GM18517 (cell line): ENCODE data around the gene EPS15.
"Not testable (repeated sequence)": the region's sequence is repeated elsewhere in the genome, so short reads cannot be mapped to it uniquely, and the experiment has no call there.

Source experiments
- ATAC-seq: cut with Tn5 transposase; IDR thresholded peaks from one replicate; pipeline ENCODE4 v1.9.1; 2021; ENCODE audit warnings: mild to moderate bottlenecking, moderate library complexity; ENCODE audit not compliant: unreplicated experiment

The EPS15 gene

GRCh38 chr1:51433972-51434510 lies 85.0 kb downstream of the EPS15 start:
- ATAC-seq: no peak

- no peak for ATAC-seq
Observed at GRCh38 chr1:51433269-51433971, 85.6 kb downstream of the EPS15 start.

GRCh38 chr1:51432146-51432545 lies 86.9 kb downstream of the EPS15 start:
- no peak for ATAC-seq

DNA sequence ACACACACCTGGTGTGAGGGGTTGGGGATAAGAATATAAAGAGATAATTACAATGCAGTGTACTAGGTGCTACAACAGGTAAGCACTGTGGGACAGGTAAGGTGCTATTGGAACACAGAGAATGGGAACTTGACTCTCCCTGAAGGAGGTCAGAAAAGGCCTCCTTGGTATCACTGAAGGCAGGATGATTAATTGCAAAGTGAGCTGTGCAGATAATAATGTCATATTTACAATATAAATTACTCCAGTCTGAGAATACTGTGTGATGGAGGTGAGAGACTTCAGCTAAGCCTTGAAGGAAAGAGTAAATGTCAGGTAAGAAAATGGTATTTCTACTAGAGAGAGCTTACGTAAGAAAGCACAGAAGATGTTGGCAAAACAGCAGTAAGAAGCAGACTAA lies 91.6 kb downstream of the EPS15 start:
- no peak for ATAC-seq

DNA sequence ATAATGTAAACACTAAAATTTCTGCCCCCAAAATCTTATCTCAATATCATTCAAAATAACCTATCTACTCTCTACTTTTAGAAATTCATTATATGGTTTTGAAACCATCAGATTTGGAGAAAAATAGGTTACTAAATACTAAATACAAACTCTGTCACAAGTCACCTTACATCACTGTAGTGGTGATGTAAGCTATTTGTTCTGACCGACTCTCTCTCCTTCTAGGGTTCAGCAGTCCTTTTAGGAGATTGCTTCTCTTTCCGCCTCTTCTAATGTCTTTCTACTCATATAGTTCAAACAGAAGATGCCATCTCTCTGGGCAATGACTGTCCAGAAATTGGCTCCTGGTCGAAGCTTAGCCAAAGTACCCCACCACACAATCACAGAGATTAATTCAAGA lies 93.1 kb downstream of the EPS15 start:
- no peak for ATAC-seq

- ATAC-seq: no peak
Observed at GRCh38 chr1:51425273-51425672, 93.8 kb downstream of the EPS15 start.

GRCh38 chr1:51423073-51423821 lies 95.8 kb downstream of the EPS15 start:
- no peak for ATAC-seq

DNA sequence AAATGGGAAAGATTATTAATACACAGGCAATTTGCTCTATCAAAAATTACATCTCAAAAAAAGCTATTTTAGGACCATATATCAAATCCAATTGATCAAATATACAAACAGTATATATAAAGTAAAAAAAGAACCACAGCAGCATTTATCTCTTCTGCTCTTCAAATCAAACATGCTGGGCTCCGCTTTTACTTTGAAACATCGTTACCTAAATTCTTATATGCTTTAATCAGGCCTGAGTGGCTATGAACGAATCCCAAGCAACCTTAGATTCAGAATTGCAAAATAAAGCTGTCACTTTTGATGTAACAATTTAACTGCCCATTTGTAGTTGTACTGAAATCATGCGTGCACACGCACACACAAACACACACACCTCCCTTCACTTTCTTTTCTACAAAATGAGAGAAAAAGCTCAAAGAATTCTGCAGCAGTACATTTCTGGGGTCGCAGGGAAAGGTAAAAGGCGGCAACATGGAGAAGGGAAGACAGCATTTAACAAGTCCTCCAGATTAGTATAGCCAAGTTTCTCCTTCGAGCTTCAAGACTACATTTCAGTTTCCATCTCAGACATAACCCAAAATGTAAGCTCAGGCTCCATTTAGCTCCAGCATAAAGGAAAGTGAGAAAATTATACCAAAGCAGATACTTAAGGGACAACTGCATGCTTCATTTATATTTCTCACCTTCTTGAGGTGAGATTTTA lies 96.5 kb downstream of the EPS15 start:
- ATAC-seq: no peak

DNA sequence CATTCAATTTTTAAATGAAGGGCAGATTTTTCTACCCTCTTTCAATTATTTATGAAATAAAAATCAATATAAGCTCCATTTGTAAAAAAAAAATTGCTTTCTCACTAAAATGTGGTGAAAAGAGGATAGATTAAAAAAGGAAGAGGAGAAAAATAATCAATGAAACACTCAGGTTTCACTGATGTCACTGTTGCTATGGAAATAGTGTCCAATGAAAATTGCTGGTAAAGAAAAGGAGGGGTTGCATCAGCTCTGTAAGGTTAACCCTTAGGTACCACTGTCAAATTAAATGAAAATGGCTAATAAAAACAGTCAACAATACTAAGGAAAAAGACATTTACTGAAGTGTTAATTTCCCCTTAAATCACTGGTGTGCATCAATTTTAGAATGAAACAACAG lies 97.1 kb downstream of the EPS15 start:
- no peak for ATAC-seq

DNA sequence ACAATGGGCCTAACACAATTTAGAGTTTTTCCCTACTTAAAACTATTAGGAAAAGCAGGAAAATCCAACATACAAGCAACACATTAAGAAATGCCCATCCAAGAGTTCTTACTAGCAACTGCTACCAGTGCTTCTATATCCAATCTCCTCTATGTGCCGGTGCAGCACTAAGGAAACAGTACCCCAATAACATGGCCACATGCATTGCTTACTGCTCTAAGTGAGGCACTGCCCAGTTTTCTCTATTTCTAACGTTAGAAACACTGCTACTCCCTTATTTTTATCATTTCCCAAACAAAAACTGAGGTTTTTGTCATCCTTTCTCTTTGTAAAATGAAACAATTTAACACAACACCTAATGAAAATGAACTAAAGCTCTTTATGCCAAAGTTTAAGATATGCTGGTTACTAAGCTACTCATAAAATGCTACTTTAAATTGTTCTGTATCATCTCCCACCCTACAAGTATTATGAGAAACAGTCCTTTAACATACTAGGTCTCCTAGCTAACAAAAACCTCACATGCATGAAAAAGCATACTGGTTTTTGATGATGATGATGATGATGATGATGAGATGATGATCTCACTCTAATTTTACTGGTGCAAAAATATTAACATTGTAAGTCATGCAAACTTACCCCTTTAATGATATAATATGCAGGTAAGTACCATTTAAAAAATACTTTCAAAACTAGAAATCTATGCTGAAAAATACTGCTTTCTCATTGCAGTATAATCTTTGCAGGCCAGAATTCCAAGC lies 98.0 kb downstream of the EPS15 start:
- no peak for ATAC-seq

DNA sequence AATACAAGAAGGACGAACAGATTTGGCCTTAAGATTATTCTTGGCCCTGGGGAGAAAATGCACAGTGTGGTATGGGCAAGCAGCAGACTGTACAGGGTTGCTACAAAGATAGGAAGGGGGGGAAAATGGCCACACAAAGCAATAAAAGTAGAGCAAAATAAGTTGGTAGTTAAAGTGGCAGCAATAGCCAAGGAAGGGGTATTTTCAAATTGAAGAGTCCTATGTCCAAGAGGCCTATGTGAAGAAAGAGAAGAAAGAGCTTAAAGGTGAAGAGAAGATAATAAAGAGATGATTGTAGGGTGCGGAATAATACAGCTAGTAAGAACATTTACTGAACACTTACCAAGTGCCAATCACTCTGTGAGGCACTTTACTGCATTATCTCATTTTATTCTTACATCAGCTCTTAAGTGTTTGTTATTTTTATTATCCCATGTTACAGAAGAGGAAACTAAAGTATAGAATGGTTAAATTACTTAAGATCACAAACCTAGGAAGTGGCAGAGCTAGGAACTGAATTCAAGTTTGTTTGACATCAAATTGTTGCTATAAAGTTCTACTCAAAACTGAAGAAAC lies 100.6 kb downstream of the EPS15 start:
- ATAC-seq: no peak

DNA sequence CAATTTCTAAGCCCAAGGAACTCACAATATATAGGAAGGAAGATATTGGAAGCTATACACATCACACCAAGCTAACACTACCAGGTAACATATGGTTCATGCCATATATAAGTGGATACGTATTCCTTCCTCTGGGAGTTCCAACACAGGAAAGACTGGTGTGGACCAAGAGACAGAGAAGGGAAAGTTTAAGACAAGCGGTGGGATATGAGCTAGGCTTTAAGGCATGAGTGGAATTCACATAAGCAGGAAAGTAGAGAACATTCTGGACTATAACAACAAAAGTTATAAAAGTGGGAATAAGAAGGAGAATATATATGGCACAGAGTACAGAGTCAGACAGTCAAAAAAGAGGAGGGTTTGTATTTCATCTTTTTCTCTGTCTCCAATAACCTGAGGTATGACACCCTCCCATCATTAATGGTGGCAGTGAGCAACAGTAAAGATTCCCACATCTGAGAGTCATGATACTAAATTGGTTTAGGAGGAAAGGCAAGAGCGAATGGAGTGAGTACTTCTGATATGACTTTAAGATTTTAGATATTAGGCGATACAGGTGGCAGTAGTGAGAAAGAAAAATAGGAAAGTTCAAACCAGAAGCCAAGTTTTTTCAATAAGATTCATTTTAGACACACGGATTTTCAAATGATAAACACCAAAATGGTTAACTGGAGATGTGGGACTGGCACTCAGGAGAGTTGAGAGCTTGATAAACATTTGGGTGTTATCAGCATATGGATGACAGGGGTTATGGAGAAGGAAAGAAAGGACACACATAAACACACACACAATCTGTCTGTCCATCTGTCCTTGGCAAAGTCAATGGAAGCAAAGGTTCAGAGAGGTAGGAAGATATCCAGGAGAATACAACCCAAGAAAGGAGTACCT lies 101.3 kb downstream of the EPS15 start:
- ATAC-seq: no peak

DNA sequence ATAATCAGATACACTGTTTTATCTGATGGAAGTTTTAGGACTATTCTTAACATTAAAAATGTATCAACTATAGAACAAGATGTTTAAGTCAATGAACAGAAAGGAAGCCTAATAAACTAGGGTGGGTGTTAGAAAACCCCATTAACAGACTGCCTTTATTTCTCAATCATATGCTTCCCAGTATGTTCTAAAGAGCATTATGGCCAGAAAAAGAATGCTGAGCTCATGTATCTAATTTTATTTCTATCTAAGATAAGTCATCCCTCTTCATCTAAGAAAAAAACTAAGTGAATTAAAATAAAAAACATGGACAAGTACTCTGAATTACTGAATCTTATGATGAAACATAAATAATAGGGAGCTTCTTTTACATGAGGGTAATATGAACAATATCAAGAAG lies 102.2 kb downstream of the EPS15 start:
- no peak for ATAC-seq

DNA sequence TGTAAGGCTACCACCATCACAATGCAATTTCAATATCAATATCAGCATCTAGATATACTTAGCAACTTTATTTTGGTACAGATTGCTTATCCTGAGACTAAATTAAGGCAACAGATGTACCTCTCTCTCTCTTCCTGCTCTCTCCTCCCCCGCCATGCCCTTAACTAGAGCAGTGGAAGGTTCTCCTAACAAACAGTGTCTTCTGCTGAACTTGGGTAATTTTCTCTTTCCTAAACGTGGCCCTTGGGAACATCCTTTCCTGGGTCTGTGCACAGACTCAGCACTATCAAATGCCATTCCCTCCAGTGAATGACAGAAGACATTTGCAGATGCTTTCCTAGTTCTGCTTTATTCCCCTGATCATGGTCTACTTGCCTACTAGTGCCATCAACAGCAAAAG lies 103.1 kb downstream of the EPS15 start:
- ATAC-seq: no peak

- ATAC-seq: no peak
Observed at GRCh38 chr1:51414811-51415210, 104.3 kb downstream of the EPS15 start.

DNA sequence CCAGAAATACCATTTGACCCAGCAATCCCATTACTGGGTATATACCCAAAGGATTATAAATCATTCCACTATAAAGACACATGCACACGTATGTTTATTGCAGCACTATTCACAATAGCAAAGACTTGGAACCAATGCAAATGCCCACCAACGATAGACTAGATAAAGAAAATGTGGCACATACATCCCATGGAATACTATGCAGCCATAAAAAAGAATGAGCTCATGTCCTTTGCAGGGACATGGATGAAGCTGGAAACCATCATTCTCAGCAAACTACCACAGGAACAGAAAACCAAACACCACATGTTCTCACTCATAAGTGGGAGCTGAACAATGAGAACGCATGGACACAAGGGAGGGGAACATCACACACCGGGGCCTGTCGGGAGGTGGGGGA lies 107.2 kb downstream of the EPS15 start:
- not testable (repeated sequence) for ATAC-seq

- no peak for ATAC-seq
Observed at GRCh38 chr1:51410568-51411460, 108.3 kb downstream of the EPS15 start.

DNA sequence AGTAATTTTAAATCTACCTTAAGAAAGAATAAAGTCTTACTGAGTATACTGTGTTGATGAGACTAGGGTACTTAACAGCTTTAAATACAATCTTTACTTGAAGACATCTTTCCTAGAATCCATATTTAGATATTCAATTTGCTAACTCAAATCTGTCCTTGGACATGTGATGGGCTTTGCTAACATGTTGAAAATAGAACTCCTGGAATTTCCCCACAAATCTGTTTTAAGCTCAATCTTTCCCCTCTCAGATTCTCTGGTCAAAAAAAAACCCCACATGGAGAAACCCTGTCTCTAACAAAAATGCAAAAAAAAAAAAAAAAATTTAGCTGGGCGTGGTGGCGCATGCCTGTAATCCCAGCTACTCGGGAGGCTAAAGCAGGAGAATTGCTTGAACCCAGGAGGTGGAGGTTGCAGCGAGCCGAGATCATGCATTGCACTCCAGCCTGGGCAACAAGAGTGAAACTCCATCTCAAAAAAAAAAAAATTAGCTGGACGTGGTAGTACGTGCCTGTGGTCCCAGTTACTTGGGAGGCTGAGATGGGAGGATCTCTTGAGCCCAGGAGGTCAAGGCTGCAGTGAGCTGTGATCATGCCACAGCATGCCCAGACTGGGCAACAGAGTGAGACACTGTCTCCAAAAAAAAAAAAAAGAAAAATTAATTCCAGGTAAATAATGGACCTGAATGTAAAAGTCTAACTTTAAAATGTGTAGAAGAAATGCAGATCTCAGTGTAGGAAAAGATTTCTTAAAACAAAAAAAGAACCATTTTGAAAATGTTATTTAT lies 109.1 kb downstream of the EPS15 start:
- ATAC-seq: not testable (repeated sequence)
